GM04504 (cell line): ENCODE data around the gene SLC1A6.
"Not testable (repeated sequence)": the region's sequence is repeated elsewhere in the genome, so short reads cannot be mapped to it uniquely, and the experiment has no call there.

Experiments
- DNase-seq: peaks from one replicate; pipeline ENCODE4 v3.0.0-alpha.2; 2012; ENCODE audit warnings: low read depth

Gene SLC1A6

DNA sequence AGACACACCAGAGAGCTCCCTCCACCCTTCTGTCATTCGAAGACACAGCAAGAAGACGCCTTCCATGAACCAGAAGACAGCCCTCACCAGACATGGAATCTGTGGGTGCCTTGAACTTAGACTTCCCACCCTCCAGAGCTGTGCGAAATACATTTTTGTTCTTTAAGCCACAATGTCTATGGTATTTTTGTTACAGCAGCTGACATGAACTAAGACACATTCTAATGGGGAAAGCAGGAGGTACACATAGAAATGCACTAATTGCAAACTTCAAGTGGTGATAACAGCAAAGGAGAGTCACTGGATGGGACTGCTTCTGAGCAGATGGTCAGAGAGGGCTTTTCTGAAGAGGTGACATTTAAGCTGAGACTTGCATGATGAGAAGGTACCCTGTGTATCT is 22.2 kb downstream of the SLC1A6 start:
- no peak for DNase-seq

GRCh38 chr19:14954071-14954655 is 25.5 kb downstream of the SLC1A6 start:
- no peak for DNase-seq

DNA sequence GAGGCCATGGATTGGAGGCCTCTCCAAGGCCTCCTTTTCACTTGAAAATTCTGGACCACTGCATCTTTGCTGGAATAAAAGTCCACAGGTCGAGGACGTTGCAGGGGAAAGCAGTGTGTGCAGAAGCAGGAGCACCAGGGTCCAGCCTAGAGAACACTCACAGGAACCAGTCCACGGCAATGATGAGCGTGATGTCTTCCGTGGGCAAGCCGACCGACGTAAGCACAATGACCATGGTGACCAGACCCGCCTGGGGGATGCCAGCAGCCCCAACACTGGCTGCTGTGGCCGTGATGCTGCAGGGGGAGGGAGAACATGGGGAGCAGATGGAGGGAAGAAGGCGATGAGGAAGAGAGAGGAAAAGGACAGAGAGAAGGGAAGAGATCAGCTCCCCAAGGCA is 26.9 kb downstream of the SLC1A6 start:
- DNase-seq, result no peak

- DNase-seq, result no peak
Observed at GRCh38 chr19:14950421-14950820, 29.2 kb downstream of the SLC1A6 start.

DNA sequence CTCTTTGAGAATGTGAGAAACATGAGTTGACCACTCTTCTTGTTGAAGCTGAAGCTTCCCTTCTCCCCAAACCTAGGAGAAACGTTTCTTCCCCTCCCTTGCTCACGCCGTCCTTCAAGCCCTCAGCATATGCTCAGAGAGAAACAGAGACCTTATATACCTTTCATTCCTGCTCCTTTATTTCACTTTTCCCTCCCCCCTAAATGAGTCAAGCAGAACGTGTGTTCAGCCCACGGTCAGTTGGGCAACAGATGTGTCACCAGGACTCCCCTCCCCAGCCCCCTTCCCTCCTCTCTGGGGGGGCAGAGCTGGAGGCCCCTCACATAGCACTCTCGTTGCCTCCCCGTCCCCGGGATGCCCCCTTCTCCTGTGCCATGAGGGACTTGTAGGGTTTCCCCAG is 29.8 kb downstream of the SLC1A6 start:
- DNase-seq, result no peak

- DNase-seq, result not testable (repeated sequence)
Observed at GRCh38 chr19:14949413-14949812, 30.3 kb downstream of the SLC1A6 start.

DNA sequence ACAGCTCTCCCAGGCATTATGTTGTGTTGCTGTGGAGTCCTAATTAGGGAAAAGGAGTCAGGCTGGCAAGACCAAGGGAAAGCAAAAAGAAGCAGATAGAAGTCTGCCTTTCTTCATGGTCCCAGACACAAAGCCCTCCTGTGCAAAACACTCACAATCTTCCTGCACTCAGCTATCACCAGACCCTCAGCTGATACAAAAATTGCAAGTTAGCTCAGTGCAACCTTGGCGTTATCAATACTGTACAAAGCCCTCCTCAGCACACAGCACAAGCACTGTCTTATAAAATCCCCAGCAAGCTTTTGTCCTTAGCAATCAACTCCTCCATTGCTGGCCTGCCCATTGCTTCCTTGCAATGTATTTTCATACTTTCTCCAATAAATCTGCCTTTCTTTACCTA is 35.2 kb downstream of the SLC1A6 start:
- DNase-seq, result no peak

GRCh38 chr19:14943601-14944000 is 36.1 kb downstream of the SLC1A6 start:
- DNase-seq, result no peak

DNA sequence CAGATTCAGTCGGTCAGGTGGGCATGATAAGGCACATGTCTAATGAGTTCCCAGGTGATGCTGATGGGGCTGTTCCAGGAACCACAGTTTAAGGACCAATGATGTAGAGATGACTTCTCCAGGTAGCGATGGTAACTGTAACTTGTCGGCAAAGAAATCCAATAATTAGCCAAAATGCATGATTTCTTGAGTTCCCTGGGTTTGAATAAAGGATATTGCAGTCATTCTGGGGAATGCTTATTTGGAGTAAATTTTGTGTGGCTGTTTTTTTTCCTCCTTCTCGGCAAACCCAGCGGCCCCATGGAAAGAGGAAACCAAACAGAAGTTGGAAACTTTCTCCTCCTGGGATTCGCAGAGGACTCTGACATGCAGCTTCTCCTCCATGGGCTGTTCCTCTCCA is 38.5 kb downstream of the SLC1A6 start, which contains the start of gene OR7C2:
Gene OR7C2 (plus strand): TSS at position 301 of the 400 bp plus-strand sequence. CDS start 0 bp downstream, at position 301.
- DNase-seq, result no peak

DNA sequence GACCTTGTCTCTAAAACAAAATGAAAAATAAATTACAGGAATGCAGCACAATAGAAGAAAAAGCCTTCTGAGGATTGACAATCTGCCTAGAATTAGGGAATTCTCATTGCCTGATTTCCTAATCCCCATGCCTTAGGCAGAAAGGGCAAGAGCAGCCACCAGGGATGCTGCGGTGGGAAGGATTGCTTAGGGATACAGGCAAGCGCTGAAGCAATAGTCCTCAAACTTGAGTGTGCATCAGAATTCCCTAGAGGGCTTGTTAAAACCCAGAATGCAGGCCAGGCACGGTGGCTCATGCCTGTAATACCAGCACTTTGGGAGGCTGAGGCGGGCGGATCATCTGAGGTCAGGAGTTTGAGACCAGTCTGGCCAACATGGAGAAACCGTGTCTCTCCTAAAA is 39.4 kb downstream of the SLC1A6 start:
- no peak for DNase-seq

GRCh38 chr19:14933506-14933905 is 46.2 kb downstream of the SLC1A6 start:
- DNase-seq, result no peak

DNA sequence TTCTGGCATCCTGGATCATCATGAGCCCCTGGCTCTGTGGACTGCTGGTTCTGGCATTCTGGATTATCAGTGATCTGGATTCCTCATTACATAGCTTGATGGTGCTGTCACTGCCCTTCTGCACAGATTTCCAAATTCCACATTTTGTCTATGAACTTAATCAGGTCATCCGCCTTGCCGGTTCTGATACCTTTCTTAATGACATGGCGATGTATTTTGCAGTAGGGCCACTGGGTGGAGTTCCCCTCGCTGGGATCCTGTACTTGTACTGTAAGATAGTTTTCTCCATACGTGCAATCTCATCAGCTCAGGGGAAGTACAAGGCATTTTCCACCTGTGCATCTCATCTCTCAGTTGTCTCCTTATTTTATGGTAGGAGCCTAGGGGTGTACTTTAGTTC is 62.8 kb downstream of the SLC1A6 start:
- DNase-seq, result no peak

DNA sequence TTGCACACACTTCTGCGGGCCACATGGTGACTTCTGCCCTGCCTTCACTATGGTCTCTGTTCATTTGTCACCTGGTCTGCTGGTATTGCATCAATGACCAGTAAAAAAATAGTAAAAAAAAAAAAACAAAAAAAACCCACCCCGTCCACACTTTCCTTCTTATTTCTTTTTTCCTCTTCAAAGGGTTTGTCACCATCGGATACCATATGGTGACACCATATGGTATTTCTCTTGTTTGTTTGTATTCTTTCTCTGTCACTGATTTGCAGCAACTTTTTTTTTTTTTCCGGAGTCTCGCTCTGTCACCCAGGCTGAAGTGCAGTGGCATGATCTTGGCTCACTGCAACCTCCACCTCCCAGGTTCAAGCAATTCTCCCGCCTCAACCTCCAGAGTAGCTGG is 64.5 kb downstream of the SLC1A6 start:
- no peak for DNase-seq

DNA sequence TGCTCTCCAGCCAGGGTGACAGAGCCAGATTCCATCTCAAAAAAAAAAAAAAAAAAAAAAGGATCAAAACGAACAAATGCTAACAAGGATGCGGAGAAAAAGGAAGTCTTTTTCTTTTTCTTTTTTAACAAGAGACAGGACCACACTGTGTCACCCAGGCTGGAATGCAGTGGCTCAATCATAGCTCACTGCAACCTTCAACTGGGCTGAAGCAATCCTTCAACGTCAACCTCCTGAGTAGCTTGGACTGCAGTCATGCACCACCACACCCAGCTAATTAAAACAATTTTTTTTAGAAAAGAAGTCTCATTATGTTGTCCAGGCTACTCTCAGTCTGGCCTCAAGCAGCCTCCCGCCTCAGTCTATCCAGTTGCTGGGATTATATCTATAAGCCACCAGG is 73.0 kb downstream of the SLC1A6 start:
- DNase-seq, result no peak

- DNase-seq, result no peak
Observed at GRCh38 chr19:14901675-14902260, 77.9 kb downstream of the SLC1A6 start.
